Posterior cingulate gyrus (tissue), 11 donors: ENCODE data around the gene CFAP299.
A peak's percentile ranks its signal among the peaks of the same experiment; 100 is the strongest.

Experiments used
- DNase-seq, 10 donors: peaks; one replicate each; pipeline versions ENCODE4 v3.0.0 to v3.0.0-alpha.2; 2020 to 2021; ENCODE audit warnings: mixed read lengths in 3 of 10
- intact Hi-C: fragments of 100-400 bp; cut with DNase I; formaldehyde crosslinking; loops from one replicate; pipeline ENCODE4 v1.15.1; 2023

CFAP299 gene

DNA sequence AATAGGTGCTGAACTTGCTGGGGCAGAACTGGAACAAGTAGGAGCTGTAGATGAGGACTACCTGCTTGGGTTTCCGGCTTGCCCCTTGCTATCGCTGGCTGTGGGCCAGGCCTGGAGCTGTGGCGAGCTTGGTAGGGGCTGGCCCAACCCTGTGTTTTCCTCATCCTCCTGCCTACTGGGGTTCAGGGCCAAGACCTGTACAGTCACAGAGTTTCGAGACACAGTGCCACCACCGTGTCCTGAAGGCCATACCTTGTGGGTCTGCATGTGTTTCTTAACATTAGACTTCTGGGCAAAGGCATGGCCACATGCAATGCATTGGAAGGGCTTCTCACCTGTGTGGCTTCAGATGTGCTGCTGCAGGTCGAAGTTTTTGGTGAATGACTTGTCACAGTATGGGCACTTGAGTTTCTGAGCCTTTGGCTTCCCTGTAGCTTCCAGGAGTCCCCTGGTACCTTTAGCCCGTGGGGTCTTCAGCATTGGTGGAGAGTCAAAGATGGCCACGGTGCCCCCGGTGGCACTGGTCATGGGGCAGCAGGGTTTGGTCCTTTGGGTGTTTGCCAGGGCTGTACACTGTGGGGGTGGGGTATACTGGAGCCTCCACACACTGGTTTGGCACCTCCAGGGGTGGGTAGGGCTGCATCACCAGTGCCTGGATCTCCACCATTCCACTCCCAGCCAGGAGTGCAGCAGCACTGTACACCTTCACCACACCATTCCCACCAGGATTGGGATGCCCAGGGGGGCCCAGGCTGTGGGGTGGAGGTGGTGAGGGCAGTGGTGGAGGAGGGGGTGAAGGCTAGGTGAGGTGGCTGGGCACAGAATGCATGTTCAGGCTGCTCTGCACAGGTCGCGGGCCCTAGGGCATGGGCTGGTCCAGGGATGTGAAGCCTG lies 52.1 kb downstream of the CFAP299 start:
- intact Hi-C loops = no loop called here
- DNase-seq = peak in 1 of 10 donors; percentile 66

DNA sequence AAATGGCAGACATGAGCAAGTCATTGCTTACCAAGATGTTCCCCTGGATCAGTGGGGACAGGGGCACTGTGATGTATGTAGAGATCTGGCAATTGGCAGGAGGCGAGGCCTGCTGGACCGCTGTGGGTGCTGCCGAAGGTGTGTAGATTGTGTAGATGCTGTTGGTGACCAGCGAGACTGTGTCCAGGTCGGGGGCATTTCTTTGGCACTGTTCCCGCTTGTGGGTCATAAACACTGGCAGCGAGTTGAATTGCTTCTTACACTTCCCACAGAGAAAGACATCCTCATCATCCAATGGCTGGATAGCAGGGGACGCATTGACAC lies 52.7 kb downstream of the CFAP299 start:
- peak in 1 of 10 donors; percentile 75 for DNase-seq
- intact Hi-C loops = no loop called here

DNA sequence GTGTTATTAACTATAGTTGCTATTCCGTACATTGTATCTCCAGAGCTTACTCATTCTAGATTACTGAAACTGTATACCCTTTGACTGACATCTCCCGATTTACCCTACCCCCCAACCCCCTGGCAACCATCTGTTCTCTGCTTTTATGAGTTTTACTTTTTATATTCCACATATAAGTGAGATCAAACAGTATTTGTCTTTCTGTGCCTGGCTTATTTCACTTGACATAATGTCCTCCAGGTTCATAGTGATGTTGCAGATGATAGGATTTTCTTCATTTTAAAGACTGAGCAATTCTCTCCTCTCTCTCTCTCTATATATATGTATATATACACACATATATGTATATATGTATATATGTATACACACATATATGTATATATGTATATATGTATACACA lies 54.6 kb downstream of the CFAP299 start:
- intact Hi-C loops = no loop called here
- no peak for DNase-seq

DNA sequence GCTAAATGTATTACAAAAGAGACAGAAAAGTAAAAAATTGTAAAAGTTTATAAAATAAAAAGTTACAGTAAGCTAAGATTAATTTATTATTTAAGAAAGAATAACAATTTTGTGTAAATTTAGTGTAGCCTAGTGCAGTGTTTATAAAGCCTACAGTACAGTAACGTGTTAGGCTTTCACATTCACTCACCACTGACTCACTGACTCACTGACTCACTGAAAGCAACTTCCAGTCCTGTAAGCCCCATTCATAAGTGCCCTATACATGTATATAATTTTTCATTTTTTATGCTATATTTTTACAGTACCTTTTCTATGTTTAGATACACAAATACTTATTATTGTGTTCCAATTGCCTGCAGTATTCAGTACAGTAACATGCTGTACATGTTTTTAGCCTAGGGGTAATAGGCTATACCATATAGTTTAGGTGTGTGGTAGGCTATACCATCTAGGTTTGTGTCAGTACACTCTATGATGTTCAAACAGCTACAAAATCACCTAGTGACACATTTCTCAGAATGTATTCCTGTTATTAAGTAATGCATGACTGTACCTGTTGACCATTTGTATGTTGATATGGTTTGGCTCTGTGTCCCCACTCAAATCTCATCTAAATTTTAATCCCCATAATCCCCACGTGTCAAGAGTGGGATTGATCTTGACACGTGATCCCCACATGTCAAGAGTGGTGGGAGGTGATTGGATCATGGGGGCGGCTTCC lies 57.9 kb downstream of the CFAP299 start:
- intact Hi-C loops = no loop called here
- no peak for DNase-seq

DNA sequence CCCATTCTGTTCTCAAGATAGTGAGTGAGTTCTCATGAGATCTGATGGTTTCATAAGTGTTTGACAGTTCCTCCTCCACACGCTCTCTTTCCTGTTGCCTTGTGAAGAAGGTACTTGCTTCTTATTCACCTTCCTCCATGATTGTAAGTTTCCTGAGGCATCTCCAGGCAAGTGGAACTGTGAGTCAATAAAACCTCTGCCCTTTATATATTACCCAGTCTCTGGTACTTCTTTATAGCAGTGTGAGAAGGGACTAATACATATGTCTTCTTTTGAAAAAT lies 58.4 kb downstream of the CFAP299 start:
- no peak for DNase-seq
- intact Hi-C loops = no loop called here

DNA sequence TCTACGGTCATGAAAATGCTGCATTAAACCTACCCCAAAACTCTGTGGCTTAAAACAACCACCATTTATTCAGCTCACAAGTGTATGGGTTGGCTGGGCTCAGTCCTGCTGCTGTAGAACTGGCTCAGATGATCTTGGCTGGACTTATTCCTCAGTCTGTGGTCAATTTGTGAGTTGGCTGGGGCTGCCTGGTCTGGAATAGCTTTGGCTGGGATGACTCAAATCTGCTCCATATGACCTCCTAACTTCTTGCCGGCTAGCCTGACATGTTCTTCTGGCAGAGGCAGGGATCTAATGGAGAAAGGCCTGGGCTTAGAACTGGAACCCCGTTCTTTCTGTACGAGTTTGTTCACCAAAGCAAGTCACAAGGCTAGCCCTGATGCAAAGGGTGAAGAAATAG lies 71.7 kb downstream of the CFAP299 start:
- DNase-seq = no peak
- intact Hi-C loops = no loop called here

DNA sequence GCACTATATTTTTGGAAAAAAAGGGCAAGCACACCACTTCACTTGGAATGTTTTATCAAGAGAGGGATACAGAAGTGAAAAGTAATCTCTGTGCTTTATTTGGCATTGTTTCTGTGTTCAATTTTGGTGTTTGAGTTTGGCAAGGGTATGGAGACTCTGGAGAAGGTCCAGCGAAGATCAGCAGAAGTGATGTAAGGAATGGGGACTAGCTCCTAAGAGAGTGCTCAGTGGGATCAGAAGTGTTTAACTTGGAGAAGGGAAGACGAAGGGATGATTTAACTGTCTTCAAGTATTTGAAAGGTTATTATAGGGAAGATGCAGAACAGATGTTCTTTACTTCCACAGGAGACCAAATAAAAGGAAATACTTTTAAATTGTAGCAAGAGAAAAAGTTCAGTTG lies 74.3 kb downstream of the CFAP299 start:
- no peak for DNase-seq

DNA sequence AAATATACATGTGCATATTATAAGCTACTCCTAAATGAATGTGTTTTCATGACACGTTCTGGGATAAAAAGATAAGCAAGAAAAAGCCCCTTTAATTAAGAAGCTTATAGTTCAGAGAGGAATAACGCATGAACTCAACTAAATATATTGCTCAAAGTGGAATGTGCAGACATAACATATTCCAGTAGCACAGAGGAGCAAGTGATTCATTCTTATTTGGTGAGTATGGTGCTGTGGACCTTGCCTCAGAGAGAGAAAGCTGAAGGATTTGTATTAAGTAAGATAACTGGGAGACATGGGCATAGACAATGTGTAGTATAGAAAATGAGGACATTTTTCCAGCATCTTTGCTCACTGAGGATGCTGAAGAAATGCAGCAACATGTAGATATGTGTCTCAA lies 76.8 kb downstream of the CFAP299 start:
- intact Hi-C loops = no loop called here
- DNase-seq = no peak

More for the DNA sequence above, 74.3 kb downstream of the CFAP299 start:
- intact Hi-C loops = no loop called here

DNA sequence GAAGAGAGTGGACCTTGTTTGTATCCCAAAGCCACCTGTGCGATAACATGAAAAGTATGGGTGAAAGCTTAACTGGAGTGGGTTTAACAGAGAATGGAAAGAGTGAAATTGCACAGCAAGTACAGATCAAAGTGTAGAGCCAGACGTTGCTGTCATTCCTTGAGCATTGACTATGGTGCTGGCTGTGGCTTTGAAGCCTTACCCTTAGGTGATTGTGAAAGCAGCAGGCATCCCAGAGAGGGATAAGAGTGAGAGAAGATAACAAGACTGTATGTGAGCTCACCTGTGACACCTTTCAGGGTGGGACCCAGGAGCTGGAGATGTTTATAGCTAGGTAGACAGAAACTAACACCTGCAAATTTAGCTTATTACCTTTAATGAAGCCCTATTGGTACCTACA lies 77.6 kb downstream of the CFAP299 start:
- DNase-seq = no peak
- intact Hi-C loops = no loop called here

DNA sequence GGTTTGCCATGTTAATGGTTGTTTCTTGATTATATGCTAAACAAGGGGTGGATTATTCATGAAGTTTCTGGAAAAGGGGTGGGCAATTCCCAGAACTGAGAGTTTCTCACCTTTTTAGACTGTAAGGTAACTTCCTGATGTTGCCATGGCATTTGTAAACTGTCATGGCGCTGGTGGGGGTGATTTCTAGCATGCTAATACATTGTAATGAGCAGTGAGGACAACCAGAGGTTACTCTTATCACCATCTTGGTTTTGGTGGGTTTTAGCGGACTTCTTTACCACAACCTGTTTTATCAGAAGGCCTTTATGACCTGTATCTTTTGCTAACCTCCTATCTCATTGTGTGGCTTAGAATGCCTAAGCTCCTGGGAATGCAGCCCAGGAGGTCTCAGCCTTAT lies 81.5 kb downstream of the CFAP299 start:
- DNase-seq = no peak
- intact Hi-C loops = no loop called here

DNA sequence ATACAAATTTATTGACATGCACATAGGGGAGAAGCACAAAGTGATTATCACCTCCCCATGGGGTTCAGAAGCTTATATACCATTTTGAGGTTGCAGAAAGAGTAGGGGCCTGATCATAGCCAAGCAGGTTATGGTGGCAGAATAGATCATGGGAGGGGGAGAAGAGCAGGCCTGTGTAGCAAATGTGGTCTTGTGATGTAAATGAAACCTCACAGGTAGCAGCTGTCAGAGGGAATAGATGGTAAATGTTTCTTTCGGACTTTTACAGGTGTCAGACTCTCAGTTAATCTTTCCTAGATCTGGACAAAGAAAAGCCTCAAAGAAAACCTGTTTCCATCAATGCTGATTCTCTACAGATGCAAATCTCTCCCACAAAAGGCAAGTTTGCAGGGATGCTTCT lies 84.4 kb downstream of the CFAP299 start:
- no peak for DNase-seq
- intact Hi-C loops = no loop called here

DNA sequence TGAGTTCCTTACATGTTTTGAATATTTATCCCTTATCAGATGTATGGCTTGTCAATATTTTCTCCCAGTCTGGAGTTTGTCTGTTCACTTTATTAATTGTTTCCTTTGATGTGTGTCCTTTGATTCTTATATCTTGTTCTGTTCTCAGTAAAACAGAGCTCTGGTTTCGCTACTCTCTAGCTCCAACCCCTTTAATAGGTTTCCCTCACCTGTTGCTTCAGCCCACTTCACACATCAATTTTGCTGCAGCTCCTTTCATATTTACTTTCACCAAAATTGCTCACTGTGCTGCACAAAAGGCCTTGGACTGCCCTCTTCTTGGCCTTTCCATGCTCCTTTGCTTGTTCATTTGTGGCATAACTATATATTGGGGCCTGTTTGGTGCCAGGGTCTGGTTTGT lies 85.1 kb downstream of the CFAP299 start:
- DNase-seq = no peak
- intact Hi-C loops = no loop called here

DNA sequence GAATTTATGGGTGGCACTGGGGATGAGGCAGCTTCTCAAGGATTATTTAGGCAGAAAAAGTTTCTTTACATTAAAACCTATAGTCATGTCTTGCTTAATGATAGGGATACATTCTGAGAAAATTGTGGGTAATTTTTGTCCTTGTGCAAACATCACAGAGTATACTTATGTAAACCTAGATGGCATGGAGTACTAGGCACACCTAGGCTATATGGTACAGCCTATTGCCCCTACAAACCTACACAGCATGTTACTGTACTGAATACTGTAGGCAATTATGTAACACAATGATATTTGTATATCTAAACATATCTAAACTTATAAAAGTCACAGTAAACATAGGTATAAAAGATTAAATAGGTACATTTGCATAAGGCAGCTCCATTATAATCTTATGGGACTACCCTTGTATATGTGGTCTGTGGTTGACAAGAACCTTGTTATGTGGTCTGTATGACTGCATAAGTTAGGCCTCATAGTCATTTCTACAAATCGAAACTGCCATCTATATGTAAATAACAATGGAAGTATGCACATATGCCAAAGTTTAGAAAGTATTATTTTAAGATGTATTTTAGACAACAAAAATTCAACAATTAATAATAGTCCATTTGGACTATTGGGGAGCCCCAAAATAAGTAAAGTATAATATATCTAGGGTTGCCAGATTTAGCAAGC lies 87.3 kb downstream of the CFAP299 start:
- DNase-seq = no peak
- intact Hi-C loops = no loop called here

DNA sequence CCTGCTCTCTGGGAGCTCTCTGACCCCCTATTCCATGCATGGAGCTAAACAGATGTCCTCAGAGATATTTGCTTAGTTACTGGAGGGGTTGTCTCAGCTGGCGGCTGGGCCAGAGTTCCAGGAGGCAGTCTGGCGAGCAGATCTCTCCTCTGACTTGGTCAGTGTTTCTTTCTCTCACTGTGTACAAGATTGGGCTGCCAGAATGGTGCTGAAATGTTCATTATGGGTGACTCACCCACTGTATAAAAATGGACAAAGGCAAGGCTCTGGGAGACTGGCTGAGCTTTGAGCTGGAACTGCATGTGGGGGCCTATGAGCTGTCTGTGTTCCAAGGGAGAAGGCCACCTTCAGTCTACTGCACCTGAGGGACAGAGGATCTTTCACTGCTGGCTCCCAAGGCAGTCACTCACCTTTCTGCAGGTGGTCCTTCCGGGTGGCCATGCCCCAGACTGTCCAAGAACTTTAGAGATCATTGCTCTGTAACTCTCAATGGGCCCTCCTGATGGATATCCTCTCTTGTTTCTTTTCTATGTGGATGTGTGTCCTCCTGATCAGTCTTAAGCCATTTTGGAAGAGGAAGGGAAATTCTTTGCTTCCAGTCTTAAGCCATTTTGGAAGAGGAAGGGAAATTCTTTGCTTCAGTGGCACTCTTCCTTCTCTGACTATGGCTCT lies 88.2 kb downstream of the CFAP299 start:
- peak in 1 of 10 donors; percentile 49 for DNase-seq
- intact Hi-C loops = no loop called here

DNA sequence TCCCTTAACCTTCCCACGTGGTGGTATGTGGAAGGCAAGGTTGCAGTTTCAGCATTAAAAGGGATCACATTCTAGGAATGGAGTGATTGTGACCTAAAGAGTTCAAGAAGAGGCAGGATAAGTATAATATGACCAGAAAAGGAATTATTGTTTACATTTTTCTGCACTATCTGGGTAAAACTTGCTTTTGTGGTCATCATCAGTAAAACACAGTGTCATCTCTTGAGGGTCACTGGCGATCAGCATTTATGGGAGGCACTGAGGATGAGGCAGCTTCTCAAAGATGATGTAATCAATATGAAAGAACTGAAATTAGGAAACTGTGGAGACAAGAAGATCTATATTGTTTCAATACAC lies 88.7 kb downstream of the CFAP299 start:
- DNase-seq = no peak
- intact Hi-C loops = no loop called here

DNA sequence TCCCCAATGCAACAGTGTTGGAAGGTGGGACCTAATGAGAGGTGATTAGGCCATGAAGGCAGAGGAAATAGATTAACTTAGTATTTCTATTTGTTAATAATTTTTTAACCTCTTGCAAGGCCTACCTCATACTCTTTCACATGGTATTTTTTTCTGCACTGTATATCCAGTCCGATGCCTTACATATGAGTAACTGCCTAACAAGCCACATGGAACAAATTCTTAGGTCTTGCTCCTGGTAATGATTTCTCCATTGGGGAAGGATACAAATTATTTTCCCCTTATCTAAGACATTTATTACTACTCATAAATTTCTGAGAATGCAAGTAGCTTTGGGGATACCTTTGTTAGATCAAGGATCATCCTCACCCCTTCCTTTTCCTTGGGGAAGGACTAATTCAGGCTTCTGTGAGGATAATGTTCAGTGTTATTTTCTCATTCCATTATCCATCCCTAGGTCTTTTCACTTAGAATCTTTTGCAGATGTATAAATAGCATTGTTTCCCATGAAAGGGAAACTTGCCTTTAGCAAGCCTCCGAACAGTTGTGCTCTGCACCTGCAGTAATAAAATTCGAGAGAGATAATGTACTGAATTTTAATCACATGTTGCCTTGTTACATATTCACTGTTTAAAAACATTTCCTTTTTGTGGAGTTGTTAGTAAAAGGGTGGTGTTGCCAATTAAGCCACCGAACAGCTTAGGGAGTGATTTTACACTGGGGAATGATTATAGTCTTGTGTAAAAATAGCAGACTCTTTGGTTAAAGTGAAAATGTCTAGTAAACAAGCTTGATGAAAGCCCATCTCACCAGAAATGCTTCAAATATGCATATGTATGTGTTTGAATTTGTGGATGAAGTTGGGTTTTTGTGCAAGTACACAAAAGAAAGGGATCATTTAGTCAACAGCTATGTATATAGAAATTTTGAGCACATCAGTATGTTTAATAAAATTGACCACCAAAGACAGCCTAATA lies 89.9 kb downstream of the CFAP299 start:
- intact Hi-C loops = no loop called here
- no peak for DNase-seq

DNA sequence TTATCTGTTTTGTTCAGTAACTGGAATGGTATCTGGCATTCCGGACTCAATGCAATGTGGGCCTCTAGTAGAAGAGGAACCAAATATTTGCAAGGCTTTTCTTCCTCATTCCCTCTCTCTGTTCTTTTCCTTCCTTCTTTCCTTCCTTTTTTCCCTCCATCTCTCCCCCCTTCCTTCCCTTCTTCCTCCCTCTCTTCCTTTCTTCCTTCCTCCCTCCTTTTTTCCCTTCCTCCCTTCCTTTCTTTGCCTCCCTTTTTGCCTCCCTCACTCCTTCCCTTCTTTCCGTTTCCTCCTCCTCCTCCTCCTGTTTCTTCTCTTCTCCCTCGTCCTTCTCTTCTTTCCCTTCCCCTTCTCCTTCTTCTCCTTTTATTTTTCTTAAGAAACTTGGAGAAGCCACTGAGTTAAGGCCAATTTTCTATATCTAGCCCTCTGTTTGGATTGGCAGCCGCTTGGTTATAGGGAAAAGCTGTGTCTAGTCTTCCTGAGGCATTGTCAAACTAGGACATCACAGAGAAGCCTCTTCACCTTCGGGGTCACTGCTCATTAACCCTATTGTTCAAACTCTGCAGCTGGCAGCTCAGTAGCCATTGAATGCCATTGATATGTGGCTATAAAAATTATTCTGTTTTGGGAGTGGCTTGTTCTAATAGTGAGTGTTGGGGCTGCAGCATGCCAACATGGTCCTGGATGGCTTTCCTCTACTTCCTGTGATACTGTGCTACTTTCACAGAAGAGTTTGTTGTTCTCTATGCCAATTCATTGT lies 95.9 kb downstream of the CFAP299 start:
- intact Hi-C loops = no loop called here
- DNase-seq = no peak

DNA sequence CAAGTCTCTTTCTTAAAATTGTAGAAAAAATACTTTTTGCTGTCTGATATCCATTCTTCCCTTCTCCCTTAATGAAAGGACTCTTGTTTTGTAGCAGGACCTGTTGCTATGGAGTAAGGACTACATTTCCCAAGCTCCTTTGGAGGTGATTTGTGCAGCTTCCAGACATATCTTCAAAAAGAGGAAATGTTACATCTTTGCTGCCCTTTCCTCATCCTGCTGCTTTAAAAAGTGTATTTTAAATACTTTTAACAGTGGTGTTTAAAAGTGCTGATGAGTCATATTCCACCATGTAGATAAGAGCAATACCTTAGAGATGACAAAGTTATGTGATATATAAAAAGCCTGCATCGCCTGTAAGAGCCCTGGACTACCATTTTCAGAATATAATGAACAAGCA lies 98.7 kb downstream of the CFAP299 start:
- intact Hi-C loops = no loop called here

DNA sequence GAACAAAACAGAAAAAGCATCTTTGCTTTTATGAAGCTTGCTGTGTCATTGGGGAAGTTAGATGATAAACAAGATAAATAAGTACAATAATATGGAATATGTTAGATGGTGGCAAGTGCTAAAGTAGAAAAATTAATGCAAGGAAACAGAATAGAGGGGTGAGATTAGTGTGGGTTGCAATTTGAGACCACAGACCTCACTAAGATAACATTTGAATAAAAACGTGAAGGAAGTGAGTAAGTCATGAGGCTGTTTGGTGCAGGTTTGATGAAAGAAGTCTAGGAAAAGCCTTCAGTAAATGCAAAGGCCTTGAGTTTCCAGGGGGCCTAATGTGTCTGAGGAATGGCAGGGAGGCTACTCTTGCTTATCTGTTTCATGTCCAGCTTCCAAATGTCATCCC lies 102.5 kb downstream of the CFAP299 start:
- intact Hi-C loops = no loop called here
- DNase-seq = no peak

More for the DNA sequence above, 98.7 kb downstream of the CFAP299 start:
- no peak for DNase-seq
